ENCODE results near the gene INMT.

Gene INMT

GRCh38 chr7:30804078-30804661 lies 52.2 kb downstream of the INMT start:
- Histone ChIP-seq H3K27me3 (replicated peaks; ENCODE audit: control insufficient read depth, insufficient read depth, low read length) (no peaks in the 10 kb centered on the region), H3K9me3 (ENCODE audit: control insufficient read depth, low read length) (no peaks in the 10 kb centered on the region), H3K36me3 (ENCODE audit: control insufficient read depth, insufficient read depth, low read length, severe bottlenecking) (no peaks in the 10 kb centered on the region), H3K4me1 (ENCODE audit: control insufficient read depth, insufficient read depth, low read length) (peaks cover 43% of the 10 kb centered on the region), H3K4me3 (ENCODE audit: low read length) (no peak overlapping the region), H3K9ac (ENCODE audit: low read length) (peak overlapping the region; percentile 28)
- DNase-seq (ENCODE audit: low read depth), result peak; percentile 83

- H3K9me3 ChIP-seq (ENCODE audit: control insufficient read depth, low read length), result no peaks in the 10 kb centered on the region
- H3K9ac ChIP-seq (ENCODE audit: low read length), result peak overlapping the region; percentile 28
- H3K36me3 ChIP-seq (ENCODE audit: control insufficient read depth, insufficient read depth, low read length, severe bottlenecking), result no peaks in the 10 kb centered on the region
- no peaks in the 10 kb centered on the region for H3K27me3 ChIP-seq (replicated peaks; ENCODE audit: control insufficient read depth, insufficient read depth, low read length)
- no peak for DNase-seq (ENCODE audit: low read depth)
- peaks cover 33% of the 10 kb centered on the region for H3K4me1 ChIP-seq (ENCODE audit: control insufficient read depth, insufficient read depth, low read length)
- no peak overlapping the region for H3K4me3 ChIP-seq (ENCODE audit: low read length)
Observed at GRCh38 chr7:30805081-30805691, 53.3 kb downstream of the INMT start.

GRCh38 chr7:30805931-30806330 lies 54.0 kb downstream of the INMT start:
- no peak overlapping the region for H3K4me3 ChIP-seq (ENCODE audit: low read length)
- DNase-seq (ENCODE audit: low read depth), result no peak

More at GRCh38 chr7:30805931-30806330, 54.0 kb downstream of the INMT start:
- peaks cover 27% of the 10 kb centered on the region for H3K4me1 ChIP-seq (ENCODE audit: control insufficient read depth, insufficient read depth, low read length)
- no peaks in the 10 kb centered on the region for H3K27me3 ChIP-seq (replicated peaks; ENCODE audit: control insufficient read depth, insufficient read depth, low read length)
- H3K9me3 ChIP-seq (ENCODE audit: control insufficient read depth, low read length), result no peaks in the 10 kb centered on the region
- H3K9ac ChIP-seq (ENCODE audit: low read length), result no peak overlapping the region
- no peaks in the 10 kb centered on the region for H3K36me3 ChIP-seq (ENCODE audit: control insufficient read depth, insufficient read depth, low read length, severe bottlenecking)

Data from adipocyte (in vitro differentiated cells).